Measurements from ENCODE around the gene AIF1L.

- TF ChIP-seq CTCF (IDR thresholded peaks at IDR 0.05) = no peak
- no peak for TF ChIP-seq EZH2 (IDR thresholded peaks at IDR 0.05; ENCODE audit: borderline replicate concordance, insufficient read depth, low read depth, low read length, poor library complexity, severe bottlenecking)
Measured at GRCh38 chr9:131053896-131054295, 42.4 kb upstream of the AIF1L start.
